IMR-90 (cell line): ENCODE measurements around the gene TMEM135. TPM values are rescaled to one million over a fixed set of nuclear protein-coding genes. Genes with fewer than 3 reads are reported as not detected.

Experiments used
- ATAC-seq: fragments of 200-7000 bp; cut with Tn5 transposase; 2 replicates; pipeline ENCODE4 v1.9.1; 2020; ENCODE audit warnings: low read depth, mild to moderate bottlenecking, moderate library complexity
- BruUV-seq: library from RNA; stranded (reverse); fragments of 400-500 nt; replicated peaks from 2 replicates; lab custom pipeline; 2021; lab: Mats Ljungman, UMichigan
- CTCF ChIA-PET: fragments of 300-600 bp; formaldehyde crosslinking; extraction: SDS; loops from one replicate; lab custom pipeline; 2021; ENCODE audit warnings: antibody characterized with exemption; lab: Yijun Ruan, JAX
- POLR2A ChIA-PET: fragments of 300-600 bp; sonication (Branson Sonifier 250); formaldehyde crosslinking; loops from one replicate; lab custom pipeline; 2022; ENCODE audit warnings: antibody characterized with exemption; ENCODE audit not compliant: unreplicated experiment; lab: Charles Lee
- DNase-seq: peaks from one replicate; pipeline ENCODE4 v3.0.0; 2013
- H2AFZ ChIP-seq: replicated peaks from 2 replicates; pipeline ENCODE3; 2013; ENCODE audit warnings: low read length, mild to moderate bottlenecking; ENCODE audit not compliant: poor library complexity
- H2AK5ac ChIP-seq: 2 replicates; pipeline ENCODE4 v1.6.1; 2013; ENCODE audit warnings: low read depth, low read length, inconsistent platforms
- H2AK9ac ChIP-seq: replicated peaks from 2 replicates; pipeline ENCODE3; 2013; ENCODE audit warnings: mild to moderate bottlenecking, low read depth, low read length, moderate library complexity; ENCODE audit not compliant: poor library complexity
- H2BK120ac ChIP-seq: 2 replicates; pipeline ENCODE4 v1.6.1; 2013; ENCODE audit warnings: low read depth, low read length, inconsistent platforms
- H2BK15ac ChIP-seq: 3 replicates; pipeline ENCODE4 v1.6.1; 2013; ENCODE audit warnings: low read depth, low read length, inconsistent platforms
- H2BK20ac ChIP-seq: 2 replicates; pipeline ENCODE4 v1.6.1; 2013; ENCODE audit warnings: low read depth, mild to moderate bottlenecking, inconsistent platforms, low read length, moderate library complexity
- H2BK5ac ChIP-seq: 2 replicates; pipeline ENCODE4 v1.6.1; 2013; ENCODE audit warnings: mild to moderate bottlenecking, low read depth, low read length, inconsistent platforms; ENCODE audit not compliant: poor library complexity, severe bottlenecking
- H3K14ac ChIP-seq: replicated peaks from 2 replicates; pipeline ENCODE4 v1.6.1; 2013; ENCODE audit warnings: low read depth, low read length, inconsistent platforms
- H3K18ac ChIP-seq: 2 replicates; pipeline ENCODE4 v1.6.1; 2013; ENCODE audit warnings: low read depth, low read length, control low read depth
- H3K23ac ChIP-seq: 2 replicates; pipeline ENCODE4 v1.6.1; 2013; ENCODE audit warnings: low read depth, low read length, inconsistent platforms
- H3K27ac ChIP-seq: 2 replicates; pipeline ENCODE4 v1.5.1; 2013; ENCODE audit warnings: mild to moderate bottlenecking, control low read depth, low read length; ENCODE audit not compliant: insufficient read depth
- H3K27me3 ChIP-seq: 2 replicates; pipeline ENCODE4 v1.6.1; 2013; ENCODE audit warnings: low read length; ENCODE audit not compliant: control insufficient read depth, insufficient read depth
- H3K36me3 ChIP-seq: 2 replicates; pipeline ENCODE4 v1.6.1; 2013; ENCODE audit warnings: low read length, mixed read lengths; ENCODE audit not compliant: control insufficient read depth, insufficient read depth
- H3K4ac ChIP-seq: 2 replicates; pipeline ENCODE4 v1.6.1; 2013; ENCODE audit warnings: low read depth, low read length, inconsistent platforms
- H3K4me1 ChIP-seq: 2 replicates; pipeline ENCODE4 v1.6.1; 2013; ENCODE audit warnings: low read length, mixed read lengths; ENCODE audit not compliant: control insufficient read depth, insufficient read depth
- H3K4me2 ChIP-seq: 2 replicates; pipeline ENCODE4 v1.6.1; 2013; ENCODE audit warnings: low read depth, mild to moderate bottlenecking, control low read depth, low read length, moderate library complexity
- H3K4me3 ChIP-seq: 2 replicates; pipeline ENCODE4 v1.5.1; 2013; ENCODE audit warnings: low read depth, mild to moderate bottlenecking, control low read depth, low read length, moderate library complexity; ENCODE audit not compliant: insufficient read depth
- H3K56ac ChIP-seq: 2 replicates; pipeline ENCODE4 v1.6.1; 2013; ENCODE audit warnings: low read length, inconsistent platforms; ENCODE audit not compliant: insufficient read depth; ENCODE audit errors: extremely low read depth
- H3K79me1 ChIP-seq, 2 experiments: 2 replicates each; pipeline ENCODE4 v1.6.1; 2013; ENCODE audit warnings: low read length in 2 of 2, inconsistent platforms in 1 of 2, low read depth in 1 of 2
- H3K9ac ChIP-seq: 2 replicates; pipeline ENCODE4 v1.6.1; 2013; ENCODE audit warnings: low read depth, low read length, control low read depth
- H3K9me1 ChIP-seq: 2 replicates; pipeline ENCODE4 v1.6.1; 2013; ENCODE audit warnings: low read length, inconsistent platforms; ENCODE audit not compliant: insufficient read depth
- H3K9me3 ChIP-seq: 2 replicates; pipeline ENCODE4 v1.6.1; 2013; ENCODE audit warnings: low read length; ENCODE audit not compliant: control insufficient read depth, insufficient read depth
- H4K20me1 ChIP-seq: 2 replicates; pipeline ENCODE4 v1.6.1; 2013; ENCODE audit warnings: low read length, inconsistent platforms; ENCODE audit not compliant: insufficient read depth
- H4K5ac ChIP-seq: 2 replicates; pipeline ENCODE4 v1.6.1; 2013; ENCODE audit warnings: mild to moderate bottlenecking, low read depth, low read length, control low read depth
- H4K8ac ChIP-seq, 2 experiments: 2 replicates each; pipeline ENCODE4 v1.6.1; 2013; ENCODE audit warnings: low read depth in 2 of 2, low read length in 2 of 2, control low read depth in 1 of 2, inconsistent platforms in 1 of 2
- H4K91ac ChIP-seq: 2 replicates; pipeline ENCODE4 v1.6.1; 2013; ENCODE audit warnings: low read depth, low read length, inconsistent platforms; ENCODE audit not compliant: insufficient read depth
- BHLHE40 ChIP-seq: fragments of 150-350 bp; IDR thresholded peaks from 2 replicates; pipeline ENCODE4 v1.6.1; 2016; ENCODE audit warnings: mild to moderate bottlenecking, low read depth, low read length
- CHD1 ChIP-seq: IDR thresholded peaks from 2 replicates; pipeline ENCODE4 v1.6.1; 2012; ENCODE audit warnings: low read depth, low read length, improper control_type of control experiment
- CTCF ChIP-seq: conservative IDR thresholded peaks from 2 replicates; pipeline ENCODE4 v1.5.1; 2012; ENCODE audit warnings: mild to moderate bottlenecking, low read depth, low read length, improper control_type of control experiment
- RAD21 ChIP-seq: IDR thresholded peaks from 2 replicates; pipeline ENCODE4 v1.6.1; 2012; ENCODE audit warnings: low read length, improper control_type of control experiment
- RCOR1 ChIP-seq: IDR thresholded peaks from 2 replicates; pipeline ENCODE4 v1.6.1; 2012; ENCODE audit warnings: mild to moderate bottlenecking, low read length, improper control_type of control experiment; ENCODE audit not compliant: insufficient replicate concordance
- SMC3 ChIP-seq: fragments of 150-350 bp; IDR thresholded peaks from 2 replicates; pipeline ENCODE4 v1.6.1; 2016; ENCODE audit warnings: low read depth, mild to moderate bottlenecking, antibody characterized with exemption, low read length, moderate library complexity
- USF2 ChIP-seq: fragments of 150-350 bp; IDR thresholded peaks from 2 replicates; pipeline ENCODE4 v1.6.1; 2017; ENCODE audit warnings: mild to moderate bottlenecking, antibody characterized with exemption, low read length, low read depth
- WGBS, 2 experiments: methylation state at CpG; one replicate each; pipeline versions ENCODE4 v1.1.5 to v1.1.7; 2013; ENCODE audit warnings: missing lambda C conversion rate in 2 of 2; ENCODE audit not compliant: insufficient read length in 1 of 2; ENCODE audit errors: extremely low coverage in 2 of 2; 5-methylcytosine and 5-hydroxymethylcytosine counted together
- dilution Hi-C: fragments of 300-500 bp; cut with HindIII; formaldehyde crosslinking; loops from one replicate; pipeline ENCODE4 v1.14.3; 2018; ENCODE audit warnings: low sequenced_read_pairs; ENCODE audit not compliant: unreplicated experiment
- in situ Hi-C: fragments of 300-500 bp; cut with MboI; formaldehyde crosslinking; loops from 3 replicates; pipeline ENCODE4 v1.14.3; 2019; ENCODE audit warnings: low sequenced_read_pairs, inconsistent platforms, mixed read lengths
- intact Hi-C: fragments of 100-400 bp; cut with micrococcal nuclease; formaldehyde crosslinking; loops from 2 replicates; pipeline ENCODE4 v1.10.0; 2022
- polyA plus RNA-seq, 3 experiments: library from polyadenylated mRNA; depleted of rRNA; stranded (reverse); fragments of >200 nt; gene quantifications; 2 replicates each; pipeline ENCODE4 v1.2.3, GENCODE V29; 2012; ENCODE audit warnings: low replicate concordance in 1 of 3
- total RNA-seq: library from RNA; depleted of rRNA; stranded (reverse); fragments of >200 nt; gene quantifications from 2 replicates; pipeline ENCODE4 v1.2.3, GENCODE V29; 2012
- TF ChIP-seq, protein P1 (sequence below): fragments of 150-350 bp; IDR thresholded peaks from 2 replicates; pipeline ENCODE4 v1.6.1; 2016; ENCODE audit warnings: low read depth, mild to moderate bottlenecking, low read length, moderate library complexity, borderline replicate concordance

TMEM135 gene
- total and polyA plus RNA-seq, 2 of the 4 experiments (the other 2 are of a cell fraction) = 3.9 to 5.9 TPM

DNA sequence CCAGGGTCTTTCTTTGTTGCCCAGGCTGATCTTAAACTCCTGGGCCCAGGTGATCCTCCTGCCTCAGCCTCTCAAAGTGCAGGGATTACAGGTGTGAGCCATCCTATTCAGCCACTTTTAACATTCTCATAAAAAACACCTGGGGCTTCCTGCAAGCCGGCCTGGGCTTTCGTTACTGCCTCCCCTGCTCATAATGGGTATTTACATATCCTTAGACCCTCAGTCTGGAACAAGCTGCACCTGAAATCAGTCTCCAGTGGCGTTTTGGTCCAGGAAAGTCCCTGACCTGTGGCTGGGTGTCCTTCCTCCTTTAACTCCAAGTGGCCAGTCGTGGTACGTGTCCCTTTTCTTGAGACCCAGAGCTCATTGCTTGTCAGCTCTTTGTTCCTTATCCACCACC is 320.7 kb downstream of the TMEM135 start:
- no peak overlapping the region for H2BK15ac ChIP-seq
- in situ Hi-C loops = loop anchor here (25.0 kb wide), 4 partner anchors 354 to 1504 kb away; no protein-coding TSS in a partner anchor
- no peaks in the 10 kb centered on the region for H3K9me3 ChIP-seq
- no peaks in the 10 kb centered on the region for H3K79me1 ChIP-seq
- no peak overlapping the region for H3K9ac ChIP-seq
- no TSS peak for BruUV-seq
- no peak for ATAC-seq
- H3K14ac ChIP-seq = no peak overlapping the region
- dilution Hi-C loops = no loop called here
- no peak overlapping the region for H2BK20ac ChIP-seq
- 71% methylated on average over 1 of the region's 5 CpGs; no CpG with 5 or more reads in 1 of the 2 experiments for WGBS, 2 experiments
- CTCF ChIA-PET = no interaction called here
- no peak overlapping the region for H2BK5ac ChIP-seq
- H2AK9ac ChIP-seq = no peak overlapping the region
- no peak overlapping the region for H3K56ac ChIP-seq
- H4K5ac ChIP-seq = no peak overlapping the region
- TF ChIP-seq RCOR1 = no peak
- TF ChIP-seq, protein P1, sequence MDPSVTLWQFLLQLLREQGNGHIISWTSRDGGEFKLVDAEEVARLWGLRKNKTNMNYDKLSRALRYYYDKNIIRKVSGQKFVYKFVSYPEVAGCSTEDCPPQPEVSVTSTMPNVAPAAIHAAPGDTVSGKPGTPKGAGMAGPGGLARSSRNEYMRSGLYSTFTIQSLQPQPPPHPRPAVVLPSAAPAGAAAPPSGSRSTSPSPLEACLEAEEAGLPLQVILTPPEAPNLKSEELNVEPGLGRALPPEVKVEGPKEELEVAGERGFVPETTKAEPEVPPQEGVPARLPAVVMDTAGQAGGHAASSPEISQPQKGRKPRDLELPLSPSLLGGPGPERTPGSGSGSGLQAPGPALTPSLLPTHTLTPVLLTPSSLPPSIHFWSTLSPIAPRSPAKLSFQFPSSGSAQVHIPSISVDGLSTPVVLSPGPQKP = no peak
- TF ChIP-seq SMC3 = no peak
- no peak for TF ChIP-seq CTCF
- no peak for TF ChIP-seq USF2
- no peak for TF ChIP-seq CHD1
- no peak for TF ChIP-seq BHLHE40
- TF ChIP-seq RAD21 = no peak
- H2BK120ac ChIP-seq = no peak overlapping the region
- no peak overlapping the region for H3K18ac ChIP-seq
- no peaks in the 10 kb centered on the region for H3K4me1 ChIP-seq
- H3K27me3 ChIP-seq = no peaks in the 10 kb centered on the region; the same call in 1 of the 2 replicates
- no peak overlapping the region for H3K23ac ChIP-seq
- no peak overlapping the region for H3K4me2 ChIP-seq
- no peak for DNase-seq
- no peaks in the 10 kb centered on the region; the same call in 1 of the 2 replicates for H3K9me1 ChIP-seq
- no peak overlapping the region for H4K91ac ChIP-seq
- intact Hi-C loops = loop anchor here (10.0 kb wide), 1 partner anchor 936 kb away; no protein-coding TSS in a partner anchor
- H4K20me1 ChIP-seq = no peaks in the 10 kb centered on the region
- H3K4ac ChIP-seq = no peak overlapping the region
- H3K4me3 ChIP-seq = no peak overlapping the region
- H2AFZ ChIP-seq = no peak overlapping the region
- H2AK5ac ChIP-seq = no peak overlapping the region
- no peak overlapping the region for H4K8ac ChIP-seq
- H3K36me3 ChIP-seq = no peaks in the 10 kb centered on the region
- POLR2A ChIA-PET = no interaction called here
- no peak overlapping the region for H3K27ac ChIP-seq
